ENCODE measurements around the gene PROCA1.
"Not testable (repeated sequence)": the region's sequence is repeated elsewhere in the genome, so short reads cannot be mapped to it uniquely, and the experiment has no call there.

Gene PROCA1

DNA sequence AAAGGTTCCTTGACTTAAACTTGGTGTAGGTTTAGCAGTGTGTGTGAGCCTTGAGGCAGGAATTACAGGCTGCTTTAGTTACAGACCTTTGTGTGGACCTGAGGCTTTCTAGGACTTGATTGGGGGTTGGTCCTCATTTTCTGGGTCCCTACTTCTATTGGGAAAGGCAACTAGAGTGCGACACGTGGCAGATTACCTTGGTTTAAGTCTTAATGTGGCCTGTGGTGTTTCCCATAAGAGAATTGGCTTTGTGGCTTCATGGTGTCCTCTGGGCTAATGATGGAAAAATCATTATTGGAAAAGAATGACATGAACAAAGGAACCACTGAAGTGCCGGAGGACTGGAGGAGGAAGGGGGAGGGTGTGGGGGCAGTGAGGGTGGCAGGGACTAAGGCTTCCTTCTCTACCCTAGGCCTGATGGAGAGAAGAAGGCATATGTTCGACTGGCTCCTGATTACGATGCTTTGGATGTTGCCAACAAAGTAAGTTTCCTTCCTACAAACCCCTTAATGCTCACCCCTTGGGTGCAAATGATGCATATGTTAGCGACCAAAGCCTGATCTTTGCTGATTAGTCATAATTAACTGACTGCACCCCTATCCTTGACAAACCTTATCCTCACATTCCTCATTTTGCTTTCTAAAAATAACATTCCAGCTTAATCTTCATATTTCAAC, 11.6 kb upstream of the PROCA1 start:
- POLR2A ChIA-PET, result interaction anchor here (1.1 to 2.8 kb wide), 2 partner anchors 12 to 75 kb away, joined by 4 to 12 read pairs; partner anchors contain the start of gene PROCA1
- no peak overlapping the region for H3K4me3 ChIP-seq (ENCODE audit: low read depth, low read length)
- TF ChIP-seq, protein P1, sequence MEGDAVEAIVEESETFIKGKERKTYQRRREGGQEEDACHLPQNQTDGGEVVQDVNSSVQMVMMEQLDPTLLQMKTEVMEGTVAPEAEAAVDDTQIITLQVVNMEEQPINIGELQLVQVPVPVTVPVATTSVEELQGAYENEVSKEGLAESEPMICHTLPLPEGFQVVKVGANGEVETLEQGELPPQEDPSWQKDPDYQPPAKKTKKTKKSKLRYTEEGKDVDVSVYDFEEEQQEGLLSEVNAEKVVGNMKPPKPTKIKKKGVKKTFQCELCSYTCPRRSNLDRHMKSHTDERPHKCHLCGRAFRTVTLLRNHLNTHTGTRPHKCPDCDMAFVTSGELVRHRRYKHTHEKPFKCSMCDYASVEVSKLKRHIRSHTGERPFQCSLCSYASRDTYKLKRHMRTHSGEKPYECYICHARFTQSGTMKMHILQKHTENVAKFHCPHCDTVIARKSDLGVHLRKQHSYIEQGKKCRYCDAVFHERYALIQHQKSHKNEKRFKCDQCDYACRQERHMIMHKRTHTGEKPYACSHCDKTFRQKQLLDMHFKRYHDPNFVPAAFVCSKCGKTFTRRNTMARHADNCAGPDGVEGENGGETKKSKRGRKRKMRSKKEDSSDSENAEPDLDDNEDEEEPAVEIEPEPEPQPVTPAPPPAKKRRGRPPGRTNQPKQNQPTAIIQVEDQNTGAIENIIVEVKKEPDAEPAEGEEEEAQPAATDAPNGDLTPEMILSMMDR (IDR thresholded peaks at IDR 0.05; ENCODE audit: insufficient read depth, low read length, missing control alignments), result no peak

DNA sequence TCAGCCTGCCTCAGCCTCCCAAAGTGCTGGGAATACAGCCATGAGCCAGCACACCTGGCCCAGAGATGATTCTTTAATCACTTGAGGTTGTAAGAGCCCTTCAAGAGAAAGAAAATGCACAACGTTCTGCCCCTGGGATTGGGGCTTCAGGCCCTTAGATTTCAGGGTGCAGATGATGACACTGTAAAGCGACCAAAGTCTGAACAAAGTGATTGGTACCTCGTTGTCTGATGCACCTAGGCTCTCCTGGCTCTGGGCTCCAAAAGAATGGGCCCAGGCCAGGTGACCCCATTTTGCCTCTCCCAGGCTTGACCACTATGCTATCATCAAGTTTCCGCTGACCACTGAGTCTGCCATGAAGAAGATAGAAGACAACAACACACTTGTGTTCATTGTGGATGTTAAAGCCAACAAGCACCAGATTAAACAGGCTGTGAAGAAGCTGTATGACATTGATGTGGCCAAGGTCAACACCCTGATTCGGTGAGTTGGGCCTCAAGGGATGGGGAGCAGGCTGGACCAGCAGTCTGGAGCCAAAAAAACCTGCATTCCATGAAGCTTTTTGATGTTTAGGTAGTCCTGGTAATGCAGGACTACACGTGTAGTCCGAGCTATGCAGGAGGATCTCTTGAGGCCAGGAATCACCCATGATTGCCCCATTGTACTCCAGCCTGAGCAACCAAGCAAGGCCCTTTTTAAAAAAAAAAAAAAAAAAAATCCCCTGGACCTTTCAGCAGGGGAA, 10.9 kb upstream of the PROCA1 start:
- POLR2A ChIA-PET, result no interaction called here
- H3K4me3 ChIP-seq (ENCODE audit: low read depth, low read length), result no peak overlapping the region; the same call in none of the 2 replicates
- TF ChIP-seq, protein P1 (IDR thresholded peaks at IDR 0.05; ENCODE audit: insufficient read depth, low read length, missing control alignments), result no peak
- CTCF ChIA-PET, result interaction anchor here (2.0 to 17.0 kb wide), 4 partner anchors 25 to 231 kb away, joined by 8 to 603 read pairs (median 82); partner anchors contain the start of genes PHF12 and TRAF4
- no peak for DNase-seq (ENCODE audit: low read depth, low spot score)

More for the DNA sequence above, 11.6 kb upstream of the PROCA1 start:
- DNase-seq (ENCODE audit: low read depth, low spot score), result no peak
- CTCF ChIA-PET, result interaction anchor here (2.0 to 17.0 kb wide), 3 partner anchors 24 to 230 kb away, joined by 8 to 603 read pairs (median 155); partner anchors contain the start of genes PHF12 and TRAF4

DNA sequence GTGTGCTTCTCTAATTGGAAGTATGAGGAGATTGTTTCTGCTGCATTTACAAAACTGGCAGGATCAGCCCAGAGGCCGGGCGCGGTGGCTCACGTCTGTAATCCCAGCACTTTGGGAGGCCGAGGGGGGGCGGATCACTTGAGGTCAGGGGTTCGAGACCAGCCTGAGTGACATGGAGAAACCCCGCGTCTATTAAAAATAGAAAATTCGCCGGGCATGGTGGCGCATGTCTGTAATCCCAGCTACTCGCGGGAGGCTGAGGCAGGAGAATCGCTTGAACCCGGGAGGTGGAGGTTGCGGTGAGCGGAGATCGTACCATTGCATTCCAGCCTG, 9.3 kb upstream of the PROCA1 start:
- DNase-seq (ENCODE audit: low read depth, low spot score), result not testable (repeated sequence)
- peak overlapping the region; percentile 97 for H3K4me3 ChIP-seq (ENCODE audit: low read depth, low read length)
- POLR2A ChIA-PET, result interaction anchor here (1.1 kb wide), 1 partner anchor 231 kb away, joined by 4 read pairs; the partner anchor contains the start of gene PHF12
- CTCF ChIA-PET, result interaction anchor here (1.2 to 17.0 kb wide), 4 partner anchors 9 to 232 kb away, joined by 3 to 603 read pairs (median 9); partner anchors contain the start of genes PROCA1 and TRAF4

DNA sequence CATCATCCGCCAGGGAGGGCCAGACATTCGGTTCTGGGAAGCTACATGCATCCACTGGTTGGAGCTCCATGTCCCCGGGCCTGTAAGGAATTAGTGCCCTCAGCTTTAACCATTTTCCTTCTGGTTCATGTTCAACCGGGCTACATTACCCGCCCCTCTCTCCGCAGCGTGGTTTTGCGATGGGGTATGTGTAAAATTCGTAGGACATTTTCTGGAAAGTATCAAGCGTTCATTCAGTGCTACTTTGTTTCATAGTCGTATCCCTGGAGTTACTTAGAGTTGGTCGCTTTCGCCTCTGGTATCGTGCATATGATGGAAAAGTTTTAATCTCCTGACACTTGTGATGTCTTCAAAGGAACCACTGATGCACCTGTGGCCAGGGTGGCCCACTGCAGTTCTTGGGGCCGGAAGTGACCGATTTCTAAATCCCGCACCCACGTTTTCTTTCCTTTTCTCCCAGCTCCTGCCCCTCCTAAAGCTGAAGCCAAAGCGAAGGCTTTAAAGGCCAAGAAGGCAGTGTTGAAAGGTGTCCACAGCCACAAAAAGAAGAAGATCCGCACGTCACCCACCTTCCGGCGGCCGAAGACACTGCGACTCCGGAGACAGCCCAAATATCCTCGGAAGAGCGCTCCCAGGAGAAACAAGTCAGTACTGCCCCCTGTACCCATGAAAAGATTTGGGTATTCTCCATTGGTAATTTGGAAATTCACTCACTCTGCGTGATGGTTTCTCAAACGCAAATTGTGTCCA, 8.7 kb upstream of the PROCA1 start:
- DNase-seq (ENCODE audit: low read depth, low spot score), result no peak
- ChIA-PET CTCF (interaction anchor here (1.2 to 17.0 kb wide), 6 partner anchors 9 to 233 kb away, joined by 3 to 603 read pairs (median 7); partner anchors contain the start of genes PROCA1 and TRAF4), POLR2A (interaction anchor here (1.1 to 1.7 kb wide), 7 partner anchors 8 to 233 kb away, joined by 4 to 30 read pairs (median 9); partner anchors contain the start of genes NEK8, PHF12, PROCA1 and SDF2)

DNA sequence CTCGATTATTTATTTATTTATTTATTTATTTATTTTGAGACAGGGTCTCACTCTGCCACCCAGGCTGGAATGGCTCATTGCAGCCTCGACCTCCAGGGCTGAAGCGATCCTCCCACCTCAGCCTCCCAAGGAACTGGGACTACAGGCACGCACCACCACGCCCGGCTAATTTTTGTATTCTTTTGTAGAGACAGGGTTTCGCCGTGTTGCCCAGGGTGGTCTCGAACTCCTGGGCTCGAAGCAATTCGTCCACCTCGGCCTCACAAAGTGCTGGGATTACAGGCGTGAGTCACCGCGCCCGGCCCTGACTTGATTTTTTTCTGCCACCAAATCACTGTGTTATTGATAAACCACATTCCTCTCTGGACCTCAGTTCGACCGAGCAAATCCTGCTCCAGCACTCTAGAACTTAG, 7.3 kb upstream of the PROCA1 start:
- ChIA-PET CTCF (interaction anchor here (0.7 to 17.0 kb wide), 8 partner anchors 8 to 234 kb away, joined by 3 to 603 read pairs (median 5); partner anchors contain the start of genes NEK8 and TRAF4), POLR2A (interaction anchor here (0.5 to 1.7 kb wide), 14 partner anchors 8 to 552 kb away, joined by 3 to 30 read pairs (median 4); partner anchors contain the start of genes NEK8, PHF12, PROCA1 and SDF2)
- peak overlapping the region; percentile 97 for H3K4me3 ChIP-seq (ENCODE audit: low read depth, low read length)
- TF ChIP-seq, protein P1 (IDR thresholded peaks at IDR 0.05; ENCODE audit: insufficient read depth, low read length, missing control alignments), result no peak
- no peak for DNase-seq (ENCODE audit: low read depth, low spot score)

More for the DNA sequence above, 8.7 kb upstream of the PROCA1 start:
- TF ChIP-seq, protein P1 (IDR thresholded peaks at IDR 0.05; ENCODE audit: insufficient read depth, low read length, missing control alignments), result no peak
- H3K4me3 ChIP-seq (ENCODE audit: low read depth, low read length), result peak overlapping the region; percentile 97
